IPS-NIHi11 (cell line): Measurements from ENCODE around the gene MMP24OS.

ENCODE experiments used
- DNase-seq: peaks from one replicate; pipeline ENCODE4 v3.0.0; 2012; ENCODE audit warnings: mixed read lengths, low spot score

Gene MMP24OS

GRCh38 chr20:35306931-35307517 is 29.1 kb upstream of the MMP24OS start:
- peak; percentile 78 for DNase-seq

GRCh38 chr20:35305682-35306556 is 28.0 kb upstream of the MMP24OS start:
- DNase-seq: no peak

GRCh38 chr20:35304956-35305355 is 27.0 kb upstream of the MMP24OS start:
- DNase-seq: no peak

DNA sequence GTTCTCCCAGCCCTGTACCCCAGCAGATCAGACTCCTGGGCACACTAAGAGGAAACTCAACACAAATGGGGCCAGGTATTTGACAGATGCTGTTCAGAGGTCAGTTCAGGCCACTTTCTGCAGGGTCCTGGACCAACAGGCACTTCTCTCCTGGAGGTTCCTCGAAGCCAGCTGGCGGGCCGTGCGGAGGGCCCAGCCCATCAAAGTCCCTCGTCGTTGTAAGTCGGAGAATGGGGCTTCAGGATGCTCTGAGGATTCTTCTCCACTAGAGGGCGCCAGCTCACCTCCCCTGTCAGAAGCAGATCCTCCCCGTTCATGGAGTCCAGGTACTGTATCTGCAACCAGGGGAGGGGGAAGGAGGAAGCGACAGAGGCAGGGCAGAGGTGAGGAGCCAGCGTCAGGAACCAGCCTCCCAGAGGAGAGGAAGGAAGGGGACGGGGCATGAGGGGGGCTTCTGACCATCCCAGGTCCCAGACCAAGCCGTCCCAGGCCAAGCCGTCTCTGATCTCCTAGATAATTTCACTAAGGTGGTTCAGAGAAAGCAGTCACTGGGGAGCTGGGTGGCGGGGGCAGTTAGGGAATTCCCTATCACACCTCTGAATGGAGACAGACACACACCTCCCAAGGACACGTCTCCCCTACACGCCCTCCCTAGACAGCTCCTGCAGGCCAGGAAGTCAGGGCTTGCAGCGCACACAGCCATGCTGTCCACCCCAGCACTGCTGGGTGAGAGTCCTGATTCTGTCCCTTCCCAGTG is 26.0 kb upstream of the MMP24OS start:
- DNase-seq: peak; percentile 90

- no peak for DNase-seq
These were observed 25.4 kb upstream of the MMP24OS start for GRCh38 chr20:35303382-35303734.

GRCh38 chr20:35302421-35303335 is 24.8 kb upstream of the MMP24OS start:
- DNase-seq: no peak

GRCh38 chr20:35301426-35301825 is 23.5 kb upstream of the MMP24OS start:
- no peak for DNase-seq

- no peak for DNase-seq
These were observed 22.7 kb upstream of the MMP24OS start for GRCh38 chr20:35300469-35301262.

DNA sequence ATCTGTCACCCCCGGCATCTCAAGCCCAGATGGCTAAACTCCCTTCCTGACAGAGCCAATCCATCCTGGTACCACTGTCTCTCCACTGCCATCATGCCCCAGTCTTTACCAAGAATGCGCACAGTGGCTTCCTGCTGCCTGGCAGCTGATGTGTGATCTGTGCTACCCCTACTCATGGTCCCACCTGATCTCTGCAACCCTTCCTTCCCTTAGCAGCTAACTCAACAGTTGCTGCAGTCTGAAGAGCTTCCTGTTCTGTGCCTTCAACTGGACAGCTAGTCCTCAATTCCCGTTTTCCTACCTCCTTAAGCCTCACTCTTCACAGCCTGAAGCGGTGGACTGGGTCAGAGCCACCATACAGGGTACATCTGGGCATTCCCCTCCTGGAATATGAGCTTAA is 21.9 kb upstream of the MMP24OS start:
- no peak for DNase-seq

- DNase-seq: no peak
These were observed 20.3 kb upstream of the MMP24OS start for GRCh38 chr20:35298264-35298663.

DNA sequence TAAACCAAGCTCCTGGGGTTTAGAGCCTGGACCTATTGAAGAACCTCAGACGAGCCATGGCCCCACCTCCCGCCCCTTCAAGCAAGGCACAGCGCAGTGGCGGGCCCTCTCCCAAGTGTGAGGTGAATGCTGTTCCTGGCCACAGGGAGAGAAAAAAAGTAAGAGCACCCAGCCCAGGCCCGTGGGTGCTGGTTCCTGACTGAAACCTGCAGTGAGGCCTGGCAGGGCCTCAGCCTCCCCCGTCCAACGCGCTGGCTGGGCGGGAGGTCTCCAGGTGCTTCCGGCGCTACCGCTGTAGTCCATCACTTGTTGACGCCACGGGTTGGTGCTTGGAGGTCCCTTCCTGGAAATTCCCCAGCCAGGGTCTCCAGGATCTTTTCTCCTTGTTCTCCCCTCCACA is 19.8 kb upstream of the MMP24OS start:
- no peak for DNase-seq

DNA sequence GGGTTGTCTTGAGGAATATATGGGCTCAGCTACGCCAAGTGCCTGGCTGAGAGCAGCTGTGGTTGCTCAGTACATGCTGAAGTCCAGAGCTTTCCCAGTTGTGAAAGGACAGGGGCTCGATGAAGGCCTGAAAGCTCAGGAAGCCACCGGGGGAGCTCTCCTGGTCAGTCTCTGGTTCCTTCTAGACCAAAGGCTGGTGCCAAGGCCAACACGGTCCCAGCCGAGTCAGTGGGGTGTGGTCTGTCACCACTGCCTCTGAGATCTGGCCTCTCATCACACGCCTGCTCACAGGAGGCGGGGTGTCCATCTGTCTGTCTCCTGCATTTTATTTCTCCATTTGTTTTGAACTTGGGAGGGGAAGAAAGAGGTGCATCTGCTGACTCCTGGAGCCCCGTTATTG is 19.2 kb upstream of the MMP24OS start:
- no peak for DNase-seq

GRCh38 chr20:35296101-35296554 is 18.2 kb upstream of the MMP24OS start:
- no peak for DNase-seq

DNA sequence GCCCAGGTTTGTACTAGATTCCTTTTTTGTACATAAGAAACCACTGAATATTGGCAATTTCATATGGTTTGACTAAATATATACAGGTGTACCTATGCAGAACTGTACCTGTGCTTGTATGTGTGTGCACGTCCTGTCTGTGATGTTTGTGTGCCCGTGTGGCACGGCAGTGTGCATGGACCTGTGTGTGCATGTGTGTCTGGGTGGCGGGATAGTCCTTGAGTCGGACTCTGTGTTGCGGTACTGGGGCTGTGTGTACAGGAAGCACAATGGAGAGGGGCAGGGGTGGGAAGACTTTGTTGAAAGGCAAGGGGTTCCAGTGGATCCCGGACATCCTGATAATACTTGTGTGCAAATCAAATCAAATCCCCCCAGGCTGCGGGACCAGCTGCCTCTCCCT is 17.8 kb upstream of the MMP24OS start:
- no peak for DNase-seq

DNA sequence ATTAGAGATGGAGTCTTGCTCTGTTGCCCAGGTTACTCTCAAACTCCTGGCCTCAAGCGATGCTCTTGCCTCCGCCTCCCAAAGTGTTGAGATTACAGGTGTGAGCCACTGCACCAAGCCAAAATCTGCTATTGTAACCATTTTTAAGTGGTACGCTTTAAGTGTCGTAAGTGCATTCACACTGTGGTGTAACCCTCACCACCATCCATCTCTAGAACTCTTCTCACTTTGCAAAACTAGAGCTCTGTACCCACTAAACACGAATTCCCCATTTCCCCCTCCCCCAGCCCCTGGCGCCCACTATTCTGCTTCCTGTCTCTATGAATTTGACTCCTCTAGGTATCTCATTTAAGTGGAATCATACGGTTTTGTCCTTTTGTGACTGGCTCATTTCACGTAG is 17.1 kb upstream of the MMP24OS start:
- no peak for DNase-seq

DNA sequence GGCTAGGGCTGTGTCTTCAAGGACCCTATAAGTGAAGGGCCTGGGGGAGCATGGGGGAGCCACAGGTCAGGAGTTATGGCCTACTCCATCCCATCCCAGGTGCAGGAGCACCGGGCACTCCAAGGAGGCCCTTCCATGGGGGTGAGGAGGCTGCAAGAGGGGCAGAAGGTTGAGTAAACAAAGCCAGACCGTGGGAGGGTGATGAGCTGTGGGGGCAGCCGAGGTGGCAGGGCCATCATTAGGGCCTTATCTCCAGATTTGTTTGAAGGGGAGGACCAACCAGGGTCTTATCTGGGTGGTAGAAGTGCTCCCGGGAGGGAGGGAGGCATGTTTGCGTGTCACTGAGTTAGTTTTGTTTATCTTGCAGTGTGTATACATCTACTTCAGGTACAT is 16.4 kb upstream of the MMP24OS start:
- DNase-seq: no peak

GRCh38 chr20:35293303-35294292 is 15.7 kb upstream of the MMP24OS start:
- DNase-seq: no peak

- DNase-seq: no peak
These were observed 14.8 kb upstream of the MMP24OS start for GRCh38 chr20:35292504-35293285.
